ENCODE measurements around the gene RALGPS1. TPM values are rescaled to one million over a fixed set of nuclear protein-coding genes. Genes with fewer than 3 reads are reported as not detected.

RALGPS1 gene
- polyA plus RNA-seq, 3 donors, result 0.60 to 4.6 (median 1.3) TPM

- no peak overlapping the region for H3K27ac ChIP-seq (ENCODE audit: low read depth in 1 of 2, low read length in 2 of 2)
- H3K36me3 Mint-ChIP-seq, result peaks cover 0 to 3% of the 10 kb centered on the region in 2 donors
- no peaks in the 10 kb centered on the region for H3K9me3 ChIP-seq (replicated peaks in 1 of 2; ENCODE audit: control insufficient read depth in 1 of 2, insufficient read depth in 1 of 2, low read length in 2 of 2)
- no peak for TF ChIP-seq CTCF (IDR thresholded peaks at IDR 0.05)
- H3K27ac Mint-ChIP-seq, result no peak overlapping the region
- no peaks in the 10 kb centered on the region for H3K79me2 ChIP-seq (ENCODE audit: insufficient read depth, low read length)
- no peak for DNase-seq
- H3K9me3 Mint-ChIP-seq, result no peaks in the 10 kb centered on the region
- no peaks in the 10 kb centered on the region for H3K36me3 ChIP-seq (replicated peaks in 1 of 2; ENCODE audit: control insufficient read depth in 1 of 2, insufficient read depth in 2 of 2, low read length in 2 of 2)
- H3K4me1 Mint-ChIP-seq, result peaks cover 13% of the 10 kb centered on the region
- H3K4me3 ChIP-seq (replicated peaks in 1 of 3; ENCODE audit: low read depth in 2 of 3, low read length in 3 of 3), result no peak overlapping the region
- H3K27me3 Mint-ChIP-seq (ENCODE audit: low read depth in 3 of 3), result peaks cover 3 to 13% (median 7%) of the 10 kb centered on the region in 3 donors
- H2AFZ ChIP-seq (ENCODE audit: insufficient read depth, low read depth, low read length, poor library complexity, severe bottlenecking), result no peak overlapping the region
- H3K9ac ChIP-seq (ENCODE audit: insufficient read depth, low read length, poor library complexity, severe bottlenecking), result no peak overlapping the region
- peaks cover 7 to 8% of the 10 kb centered on the region in 2 donors for H3K4me1 ChIP-seq (ENCODE audit: control insufficient read depth in 1 of 2, insufficient read depth in 2 of 2, low read length in 2 of 2)
- intact Hi-C loops (cut with micrococcal nuclease), result no loop called here
- H3K27me3 ChIP-seq (ENCODE audit: control insufficient read depth in 2 of 2, insufficient read depth in 2 of 2, low read length in 2 of 2), result peaks cover 0 to 3% of the 10 kb centered on the region in 2 donors
- no peak overlapping the region for H3K4me3 Mint-ChIP-seq
- H3K4me2 ChIP-seq (replicated peaks; ENCODE audit: extremely low read depth, low read length, poor library complexity, severe bottlenecking), result no peak overlapping the region
- no peaks in the 10 kb centered on the region for H4K20me1 ChIP-seq (ENCODE audit: insufficient read depth, low read length)
Measured at GRCh38 chr9:127020802-127021078, 106.2 kb downstream of the RALGPS1 start.

GRCh38 chr9:127021664-127022363 lies 107.2 kb downstream of the RALGPS1 start:
- H3K27me3 Mint-ChIP-seq (ENCODE audit: low read depth in 3 of 3), result peaks cover 0 to 13% (median 5%) of the 10 kb centered on the region in 3 donors
- H3K4me3 ChIP-seq (replicated peaks in 1 of 3; ENCODE audit: low read depth in 2 of 3, low read length in 3 of 3), result no peak overlapping the region
- no peak overlapping the region for H3K27ac ChIP-seq (ENCODE audit: low read depth in 1 of 2, low read length in 2 of 2)
- H3K27ac Mint-ChIP-seq, result no peak overlapping the region
- H3K4me1 ChIP-seq (ENCODE audit: control insufficient read depth in 1 of 2, insufficient read depth in 2 of 2, low read length in 2 of 2), result peaks cover 7 to 8% of the 10 kb centered on the region in 2 donors
- no peak overlapping the region for H3K4me2 ChIP-seq (replicated peaks; ENCODE audit: extremely low read depth, low read length, poor library complexity, severe bottlenecking)
- peaks cover 13% of the 10 kb centered on the region for H3K4me1 Mint-ChIP-seq
- no peak for DNase-seq
- 95% methylated on average over 5 of the region's 10 CpGs for WGBS (ENCODE audit: insufficient coverage)
- no peak overlapping the region for H3K4me3 Mint-ChIP-seq
- no peak overlapping the region for H2AFZ ChIP-seq (ENCODE audit: insufficient read depth, low read depth, low read length, poor library complexity, severe bottlenecking)
- H3K36me3 ChIP-seq (replicated peaks in 1 of 2; ENCODE audit: control insufficient read depth in 1 of 2, insufficient read depth in 2 of 2, low read length in 2 of 2), result no peaks in the 10 kb centered on the region
- H3K79me2 ChIP-seq (ENCODE audit: insufficient read depth, low read length), result no peaks in the 10 kb centered on the region
- H3K9me3 ChIP-seq (replicated peaks in 1 of 2; ENCODE audit: control insufficient read depth in 1 of 2, insufficient read depth in 1 of 2, low read length in 2 of 2), result no peaks in the 10 kb centered on the region
- H3K36me3 Mint-ChIP-seq, result peaks cover 0 to 3% of the 10 kb centered on the region in 2 donors
- no peaks in the 10 kb centered on the region for H3K27me3 ChIP-seq (ENCODE audit: control insufficient read depth in 2 of 2, insufficient read depth in 2 of 2, low read length in 2 of 2)
- intact Hi-C loops (cut with micrococcal nuclease), result no loop called here
- no peaks in the 10 kb centered on the region for H3K9me3 Mint-ChIP-seq
- no peaks in the 10 kb centered on the region for H4K20me1 ChIP-seq (ENCODE audit: insufficient read depth, low read length)
- no peak overlapping the region for H3K9ac ChIP-seq (ENCODE audit: insufficient read depth, low read length, poor library complexity, severe bottlenecking)
- no peak for TF ChIP-seq CTCF (IDR thresholded peaks at IDR 0.05)

Data from CD14-positive monocyte (primary cell).